ENCODE results near the gene KRT9. TPM values are rescaled to one million over a fixed set of nuclear protein-coding genes. Genes with fewer than 3 reads are reported as not detected.
"Not testable (repeated sequence)": the region's sequence is repeated elsewhere in the genome, so short reads cannot be mapped to it uniquely, and the experiment has no call there.

Gene KRT9
- total RNA-seq, 1 donor from 2014 or later: 0.79 TPM

DNA sequence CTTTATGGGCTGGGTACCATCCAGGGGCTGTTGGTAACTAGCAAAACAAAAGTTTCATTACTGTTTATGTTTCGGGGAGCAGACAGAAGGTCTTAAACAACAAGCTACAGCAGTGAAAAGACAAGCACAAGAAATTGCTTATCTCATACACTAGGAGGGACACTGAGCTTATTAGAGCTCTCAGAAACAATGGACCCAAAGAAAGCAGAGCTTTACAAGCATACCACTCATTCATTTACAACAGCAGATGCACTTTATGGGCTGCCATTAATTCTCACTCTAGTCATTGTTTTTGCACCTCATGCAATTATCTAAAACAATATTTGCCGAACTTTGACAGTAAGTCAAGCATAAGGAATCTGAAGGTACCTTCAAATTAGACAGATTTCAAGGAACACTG, 30.7 kb upstream of the KRT9 start:
- no peak for DNase-seq

- DNase-seq: no peak
Measured at GRCh38 chr17:41600318-41600717, 28.5 kb upstream of the KRT9 start.

DNA sequence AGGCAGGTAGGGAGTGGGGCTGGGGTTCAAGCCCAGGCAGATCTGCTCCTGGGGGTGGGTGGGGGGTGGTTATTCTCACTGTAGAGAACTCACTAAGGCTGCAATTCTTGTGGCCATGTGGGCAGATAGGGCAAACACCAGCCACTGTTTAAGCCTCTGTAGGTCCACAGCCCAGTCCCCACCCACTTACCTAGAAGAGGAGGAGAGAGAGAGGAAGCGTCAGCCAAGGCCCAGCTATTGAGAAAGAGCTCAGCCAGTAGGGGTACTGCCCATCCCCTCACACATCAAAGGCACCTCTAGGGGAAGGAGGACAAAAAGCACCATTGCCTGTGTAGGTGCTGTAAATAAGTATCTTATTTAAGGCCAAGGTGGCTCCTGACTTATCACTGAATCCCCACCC, 27.8 kb upstream of the KRT9 start:
- no peak for DNase-seq

GRCh38 chr17:41595585-41595984, 23.7 kb upstream of the KRT9 start:
- DNase-seq: no peak

- DNase-seq: no peak
Measured at GRCh38 chr17:41594363-41594915, 22.6 kb upstream of the KRT9 start.

GRCh38 chr17:41593306-41593981, 21.6 kb upstream of the KRT9 start:
- DNase-seq: no peak

DNA sequence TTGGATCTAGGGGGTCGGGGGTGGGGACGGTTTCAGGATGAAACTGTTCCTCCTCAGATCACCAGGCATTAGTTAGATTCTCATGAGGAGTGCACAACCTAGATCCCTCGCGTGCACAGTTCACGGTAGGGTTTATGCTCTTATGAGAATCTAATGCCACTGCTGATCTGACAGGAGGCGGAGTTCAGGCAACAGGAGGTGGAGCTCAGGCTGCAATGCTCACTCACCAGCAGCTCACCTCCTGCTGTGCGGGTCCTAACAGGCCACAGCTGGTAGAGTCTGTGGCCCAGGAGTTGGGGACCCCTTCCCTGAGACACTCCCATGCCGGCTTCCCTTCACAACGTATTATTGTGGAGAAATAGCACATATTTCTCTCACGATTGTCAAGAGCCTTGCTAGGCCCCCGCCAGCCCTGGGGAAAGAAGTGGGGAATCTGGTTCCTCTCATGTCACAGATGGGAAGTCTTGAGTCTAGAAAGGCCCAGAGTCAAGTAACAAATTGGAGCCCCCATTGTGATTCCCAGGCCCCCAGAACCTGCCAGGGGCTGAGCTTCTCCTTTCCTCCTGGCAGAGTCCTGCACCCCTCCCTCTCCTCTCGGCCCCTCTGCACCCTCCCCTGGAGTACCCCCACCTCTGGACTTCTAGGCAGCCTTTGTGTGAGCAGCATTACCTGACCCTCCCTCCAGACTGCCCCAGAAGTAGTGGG, 20.9 kb upstream of the KRT9 start:
- no peak for DNase-seq

- no peak for DNase-seq
Measured at GRCh38 chr17:41589301-41589700, 17.4 kb upstream of the KRT9 start.

GRCh38 chr17:41588126-41588810, 16.4 kb upstream of the KRT9 start:
- no peak for DNase-seq

GRCh38 chr17:41586863-41587495, 15.1 kb upstream of the KRT9 start, which contains the start of gene KRT14:
Gene KRT14, minus strand, starts transcription at chr17:41586895. Its CDS starts 61 bp downstream, at chr17:41586834.
- no peak for DNase-seq

- no peak for DNase-seq
Measured at GRCh38 chr17:41585301-41586056, 13.6 kb upstream of the KRT9 start.

GRCh38 chr17:41584331-41584927, 12.6 kb upstream of the KRT9 start:
- not testable (repeated sequence) for DNase-seq

GRCh38 chr17:41583137-41584127, 11.6 kb upstream of the KRT9 start:
- DNase-seq: no peak

DNA sequence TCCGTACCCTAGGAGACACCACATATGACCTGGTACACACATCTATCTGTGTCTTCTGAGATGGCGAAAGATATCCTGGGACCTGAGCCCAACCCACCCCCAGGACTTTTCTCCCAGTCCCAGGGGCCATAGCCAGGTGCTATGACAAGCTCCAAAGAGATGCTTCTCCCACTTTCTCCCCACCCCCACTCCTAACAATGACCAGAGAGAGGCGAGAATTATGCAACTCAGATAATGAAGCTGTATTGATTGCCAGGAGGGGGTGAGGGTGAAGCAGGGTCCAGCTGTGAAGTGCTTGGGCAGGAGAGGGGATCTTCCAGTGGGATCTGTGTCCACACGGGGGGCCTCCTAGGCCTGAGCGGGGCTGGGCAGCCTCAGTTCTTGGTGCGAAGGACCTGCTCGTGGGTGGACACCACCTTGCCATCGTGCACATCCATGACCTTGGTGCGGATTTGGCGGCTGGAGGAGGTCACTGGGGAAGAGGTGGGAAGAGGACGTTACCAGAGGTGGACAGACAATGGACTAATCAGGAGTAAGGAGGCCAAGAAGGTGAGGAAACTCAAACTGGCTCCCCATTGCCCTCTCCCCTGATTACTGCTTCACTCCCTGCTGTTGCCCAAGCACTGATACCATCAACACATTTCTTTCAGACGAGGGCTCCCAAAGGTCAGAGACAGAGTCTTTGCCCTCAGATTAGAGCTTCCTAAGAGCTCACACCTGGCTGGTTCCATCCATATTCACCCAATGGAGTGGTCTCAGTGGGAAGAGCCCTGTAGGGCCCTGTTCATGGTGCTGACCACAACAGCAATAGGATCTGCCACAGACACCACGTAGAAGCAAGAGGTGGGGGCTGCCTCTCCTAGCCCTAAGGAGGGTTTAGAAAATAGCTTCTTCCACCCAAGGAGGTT, 10.5 kb upstream of the KRT9 start:
- DNase-seq: not testable (repeated sequence)

GRCh38 chr17:41581366-41582060, 9.7 kb upstream of the KRT9 start:
- DNase-seq: no peak

DNA sequence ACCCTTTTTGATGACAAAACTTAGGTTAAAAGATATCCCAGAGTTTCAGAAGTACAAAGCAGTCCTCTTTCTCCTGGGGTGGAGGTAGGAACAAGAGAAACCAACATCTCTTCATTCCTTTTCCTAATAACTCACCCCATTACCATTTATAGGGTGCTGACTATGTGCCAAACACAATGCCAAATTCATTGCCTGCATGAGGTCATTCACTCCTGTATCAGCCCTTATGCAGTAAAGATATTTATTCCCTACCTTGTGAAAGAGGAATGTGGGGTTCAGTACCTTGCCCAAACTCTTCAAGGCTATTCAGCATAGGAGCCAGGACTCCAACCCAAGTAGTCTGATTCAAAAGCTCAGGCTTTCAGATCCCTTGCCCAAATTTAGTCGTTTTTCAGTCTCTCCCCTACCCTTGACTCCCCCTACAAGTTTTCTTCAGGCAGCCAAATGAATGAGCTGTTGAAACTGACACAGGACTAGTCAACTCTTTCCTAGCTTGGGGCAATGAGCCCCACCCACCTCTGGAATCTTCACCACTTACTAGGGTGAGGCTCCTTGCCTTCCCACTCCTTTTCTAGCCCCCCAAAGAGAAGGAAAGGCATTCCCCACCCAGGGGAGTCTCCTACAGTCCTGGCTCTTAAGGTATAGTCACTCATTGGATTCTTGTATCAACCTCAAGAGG, 9.0 kb upstream of the KRT9 start:
- DNase-seq: peak; percentile 15

- DNase-seq: no peak
Measured at GRCh38 chr17:41580244-41580575, 8.4 kb upstream of the KRT9 start.

Data from skin of body (tissue), 2 donors.